ENCODE data around the gene TIMP2.

- TF ChIP-seq EP300 (conservative IDR thresholded peaks at IDR 0.05; ENCODE audit: poor library complexity, severe bottlenecking) = no peak
- no peak for TF ChIP-seq REST (IDR thresholded peaks at IDR 0.05; ENCODE audit: borderline replicate concordance)
- TF ChIP-seq CTCF (IDR thresholded peaks at IDR 0.05; ENCODE audit: poor library complexity, severe bottlenecking) = no peak
- TF ChIP-seq EZH2 (IDR thresholded peaks at IDR 0.05; ENCODE audit: borderline replicate concordance, insufficient read depth, low read length, poor library complexity, severe bottlenecking) = no peak
- no peak for TF ChIP-seq SMC3 (conservative IDR thresholded peaks at IDR 0.05; ENCODE audit: poor library complexity)
- no peak for TF ChIP-seq TAF1 (IDR thresholded peaks at IDR 0.05; ENCODE audit: low read depth)
- TF ChIP-seq MXI1 (conservative IDR thresholded peaks at IDR 0.05; ENCODE audit: poor library complexity, severe bottlenecking) = no peak
- TF ChIP-seq POLR2AphosphoS5 (IDR thresholded peaks at IDR 0.05) = no peak
- TF ChIP-seq RAD21 (conservative IDR thresholded peaks at IDR 0.05) = no peak
Observed at GRCh38 chr17:78824240-78824639, 100.9 kb downstream of the TIMP2 start.
